ENCODE measurements around the gene TRMT11. TPM values are rescaled to one million over a fixed set of nuclear protein-coding genes. Genes with fewer than 3 reads are reported as not detected.

The TRMT11 gene
- total RNA-seq, 1 donor, result 35.2 TPM

- H3K27me3 ChIP-seq (ENCODE audit: insufficient read depth, low read length), result no peaks in the 10 kb centered on the region
- H3K4me3 ChIP-seq (ENCODE audit: low read length), result no peak overlapping the region
- H3K4me1 ChIP-seq (ENCODE audit: insufficient read depth, low read length), result peaks cover 5% of the 10 kb centered on the region
- H3K9me3 ChIP-seq (ENCODE audit: low read depth, low read length), result no peaks in the 10 kb centered on the region
Measured at GRCh38 chr6:125951323-125951722, 35.0 kb upstream of the TRMT11 start.

GRCh38 chr6:125952764-125953501 is 33.4 kb upstream of the TRMT11 start:
- Histone ChIP-seq H3K27me3 (ENCODE audit: insufficient read depth, low read length) (no peaks in the 10 kb centered on the region), H3K4me1 (ENCODE audit: insufficient read depth, low read length) (peaks cover 15% of the 10 kb centered on the region), H3K4me3 (ENCODE audit: low read length) (no peak overlapping the region), H3K9me3 (ENCODE audit: low read depth, low read length) (no peaks in the 10 kb centered on the region)

GRCh38 chr6:125953502-125953875 is 32.9 kb upstream of the TRMT11 start:
- no peaks in the 10 kb centered on the region for H3K9me3 ChIP-seq (ENCODE audit: low read depth, low read length)
- no peaks in the 10 kb centered on the region for H3K27me3 ChIP-seq (ENCODE audit: insufficient read depth, low read length)
- H3K4me3 ChIP-seq (ENCODE audit: low read length), result no peak overlapping the region
- H3K4me1 ChIP-seq (ENCODE audit: insufficient read depth, low read length), result peaks cover 21% of the 10 kb centered on the region

GRCh38 chr6:125954735-125955339 is 31.5 kb upstream of the TRMT11 start:
- peaks cover 33% of the 10 kb centered on the region for H3K4me1 ChIP-seq (ENCODE audit: insufficient read depth, low read length)
- H3K9me3 ChIP-seq (ENCODE audit: low read depth, low read length), result no peaks in the 10 kb centered on the region
- no peaks in the 10 kb centered on the region for H3K27me3 ChIP-seq (ENCODE audit: insufficient read depth, low read length)
- H3K4me3 ChIP-seq (ENCODE audit: low read length), result no peak overlapping the region

- no peaks in the 10 kb centered on the region for H3K27me3 ChIP-seq (ENCODE audit: insufficient read depth, low read length)
- H3K9me3 ChIP-seq (ENCODE audit: low read depth, low read length), result no peaks in the 10 kb centered on the region
- H3K4me1 ChIP-seq (ENCODE audit: insufficient read depth, low read length), result peaks cover 33% of the 10 kb centered on the region
- no peak overlapping the region for H3K4me3 ChIP-seq (ENCODE audit: low read length)
Measured at GRCh38 chr6:125955973-125956372, 30.4 kb upstream of the TRMT11 start.

GRCh38 chr6:125956506-125957390 is 29.6 kb upstream of the TRMT11 start, which contains the start of gene HINT3:
TSS of gene HINT3 (plus strand) at chr6:125956770. CDS start at chr6:125956978, 208 bp downstream.
- Histone ChIP-seq H3K4me1 (ENCODE audit: insufficient read depth, low read length) (peaks cover 33% of the 10 kb centered on the region), H3K4me3 (ENCODE audit: low read length) (peak within 1 kb of the TSS; percentile 88), H3K9me3 (ENCODE audit: low read depth, low read length) (no peaks in the 10 kb centered on the region), H3K27me3 (ENCODE audit: insufficient read depth, low read length) (no peaks in the 10 kb centered on the region)

- peaks cover 33% of the 10 kb centered on the region for H3K4me1 ChIP-seq (ENCODE audit: insufficient read depth, low read length)
- H3K4me3 ChIP-seq (ENCODE audit: low read length), result peak overlapping the region; percentile 88
- H3K9me3 ChIP-seq (ENCODE audit: low read depth, low read length), result no peaks in the 10 kb centered on the region
- H3K27me3 ChIP-seq (ENCODE audit: insufficient read depth, low read length), result no peaks in the 10 kb centered on the region
Measured at GRCh38 chr6:125957391-125957693, 29.0 kb upstream of the TRMT11 start.

GRCh38 chr6:125957845-125958244 is 28.5 kb upstream of the TRMT11 start:
- H3K9me3 ChIP-seq (ENCODE audit: low read depth, low read length), result no peaks in the 10 kb centered on the region
- H3K4me1 ChIP-seq (ENCODE audit: insufficient read depth, low read length), result peaks cover 33% of the 10 kb centered on the region

GRCh38 chr6:125959041-125959440 is 27.3 kb upstream of the TRMT11 start:
- Histone ChIP-seq H3K4me3 (ENCODE audit: low read length) (no peak overlapping the region), H3K9me3 (ENCODE audit: low read depth, low read length) (no peaks in the 10 kb centered on the region), H3K4me1 (ENCODE audit: insufficient read depth, low read length) (peaks cover 33% of the 10 kb centered on the region), H3K27me3 (ENCODE audit: insufficient read depth, low read length) (no peaks in the 10 kb centered on the region)

More at GRCh38 chr6:125957845-125958244, 28.5 kb upstream of the TRMT11 start:
- Histone ChIP-seq H3K4me3 (ENCODE audit: low read length) (peak overlapping the region; percentile 88), H3K27me3 (ENCODE audit: insufficient read depth, low read length) (no peaks in the 10 kb centered on the region)

GRCh38 chr6:125961117-125961516 is 25.2 kb upstream of the TRMT11 start:
- peaks cover 30% of the 10 kb centered on the region for H3K4me1 ChIP-seq (ENCODE audit: insufficient read depth, low read length)
- H3K27me3 ChIP-seq (ENCODE audit: insufficient read depth, low read length), result no peaks in the 10 kb centered on the region
- no peaks in the 10 kb centered on the region for H3K9me3 ChIP-seq (ENCODE audit: low read depth, low read length)
- no peak overlapping the region for H3K4me3 ChIP-seq (ENCODE audit: low read length)

GRCh38 chr6:125962900-125963497 is 23.3 kb upstream of the TRMT11 start:
- Histone ChIP-seq H3K27me3 (ENCODE audit: insufficient read depth, low read length) (no peaks in the 10 kb centered on the region), H3K9me3 (ENCODE audit: low read depth, low read length) (no peaks in the 10 kb centered on the region), H3K4me3 (ENCODE audit: low read length) (no peak overlapping the region), H3K4me1 (ENCODE audit: insufficient read depth, low read length) (peaks cover 17% of the 10 kb centered on the region)

- no peaks in the 10 kb centered on the region for H3K27me3 ChIP-seq (ENCODE audit: insufficient read depth, low read length)
- peaks cover 9% of the 10 kb centered on the region for H3K4me1 ChIP-seq (ENCODE audit: insufficient read depth, low read length)
- H3K4me3 ChIP-seq (ENCODE audit: low read length), result no peak overlapping the region
- H3K9me3 ChIP-seq (ENCODE audit: low read depth, low read length), result no peaks in the 10 kb centered on the region
Measured at GRCh38 chr6:125963817-125964216, 22.5 kb upstream of the TRMT11 start.

GRCh38 chr6:125966569-125966968 is 19.8 kb upstream of the TRMT11 start:
- no peak overlapping the region for H3K4me3 ChIP-seq (ENCODE audit: low read length)
- no peaks in the 10 kb centered on the region for H3K27me3 ChIP-seq (ENCODE audit: insufficient read depth, low read length)
- H3K9me3 ChIP-seq (ENCODE audit: low read depth, low read length), result no peaks in the 10 kb centered on the region
- no peaks in the 10 kb centered on the region for H3K4me1 ChIP-seq (ENCODE audit: insufficient read depth, low read length)

GRCh38 chr6:125968493-125968892 is 17.8 kb upstream of the TRMT11 start:
- H3K9me3 ChIP-seq (ENCODE audit: low read depth, low read length), result no peaks in the 10 kb centered on the region
- no peaks in the 10 kb centered on the region for H3K27me3 ChIP-seq (ENCODE audit: insufficient read depth, low read length)
- H3K4me3 ChIP-seq (ENCODE audit: low read length), result no peak overlapping the region
- H3K4me1 ChIP-seq (ENCODE audit: insufficient read depth, low read length), result no peaks in the 10 kb centered on the region

GRCh38 chr6:125970760-125971159 is 15.6 kb upstream of the TRMT11 start:
- Histone ChIP-seq H3K9me3 (ENCODE audit: low read depth, low read length) (no peaks in the 10 kb centered on the region), H3K4me1 (ENCODE audit: insufficient read depth, low read length) (no peaks in the 10 kb centered on the region), H3K4me3 (ENCODE audit: low read length) (no peak overlapping the region), H3K27me3 (ENCODE audit: insufficient read depth, low read length) (no peaks in the 10 kb centered on the region)

All from mononuclear cell (primary cell).